ENCODE results near the gene TMEM212. TPM values are rescaled to one million over a fixed set of nuclear protein-coding genes. Genes with fewer than 3 reads are reported as not detected.

The TMEM212 gene
- total RNA-seq, 1 donor from 2014 or later: not detected

GRCh38 chr3:171908731-171909130, 65.6 kb downstream of the TMEM212 start:
- TF ChIP-seq CTCF (IDR thresholded peaks at IDR 0.05): no peak
- intact Hi-C loops (cut with DNase I): no loop called here
- Histone ChIP-seq H3K36me3 (no peaks in the 10 kb centered on the region), H3K4me1 (no peaks in the 10 kb centered on the region), H3K9me3 (no peaks in the 10 kb centered on the region), H3K27me3 (no peaks in the 10 kb centered on the region), H3K27ac (no peak overlapping the region), H3K4me3 (no peak overlapping the region)
- DNase-seq (no peak), ATAC-seq (no peak)

Other genes starting within 250 kb of the TMEM212 start
- 25.4 TPM for gene PLD1, start 32.9 kb upstream of the TMEM212 start, total RNA-seq
- 160 TPM for gene FNDC3B, start 196.2 kb downstream of the TMEM212 start, total RNA-seq